Left ventricle myocardium inferior (tissue), 1 donor: ENCODE measurements around the gene DENND1C. TPM values are rescaled to one million over a fixed set of nuclear protein-coding genes. Genes with fewer than 3 reads are reported as not detected.

Experiments
- DNase-seq: peaks from one replicate; pipeline ENCODE4 v3.0.0-alpha.2; 2020
- H3K27ac ChIP-seq: fragments of 200-600 bp; replicated peaks from 2 replicates; pipeline ENCODE4 v1.8.0; 2021
- H3K27me3 ChIP-seq: fragments of 200-600 bp; 2 replicates; pipeline ENCODE4 v1.8.0; 2021; ENCODE audit warnings: low read depth
- H3K36me3 ChIP-seq: fragments of 200-600 bp; 2 replicates; pipeline ENCODE4 v1.8.0; 2021
- H3K4me1 ChIP-seq: fragments of 200-600 bp; 2 replicates; pipeline ENCODE4 v1.8.0; 2021
- H3K4me3 ChIP-seq: fragments of 200-600 bp; 2 replicates; pipeline ENCODE4 v1.8.0; 2021; ENCODE audit warnings: mild to moderate bottlenecking, moderate library complexity
- H3K9me3 ChIP-seq: fragments of 200-600 bp; replicated peaks from 2 replicates; pipeline ENCODE4 v1.8.0; 2021
- CTCF ChIP-seq: fragments of 200-600 bp; IDR thresholded peaks from 2 replicates; pipeline ENCODE4 v1.8.0; 2021; ENCODE audit warnings: antibody characterized with exemption, mild to moderate bottlenecking, borderline replicate concordance
- intact Hi-C: fragments of 100-400 bp; cut with micrococcal nuclease; formaldehyde crosslinking; loops from one replicate; pipeline ENCODE4 v1.11.0; 2022
- total RNA-seq: library from RNA; stranded (reverse); fragmentation: NEBNext Ultra II Directional; extraction: Animal tissue kit (Norgen Biotek cat#: 25700); gene quantifications from one replicate; pipeline ENCODE4 v1.2.1, GENCODE V29; 2021
- donor health status: DM: no; HTN: yes; CAD: no; lungs with severe emphysema.

The DENND1C gene
- total RNA-seq, 1 donor from 2014 or later, result 1.2 TPM

GRCh38 chr19:6466526-6467248 is 14.9 kb downstream of the DENND1C start:
- Histone ChIP-seq H3K4me3 (no peak overlapping the region), H3K27ac (no peak overlapping the region), H3K4me1 (peaks cover 6% of the 10 kb centered on the region), H3K27me3 (peaks cover 74% of the 10 kb centered on the region), H3K36me3 (no peaks in the 10 kb centered on the region), H3K9me3 (no peaks in the 10 kb centered on the region)
- no peak for DNase-seq
- no peak for TF ChIP-seq CTCF
- intact Hi-C loops, result no loop called here

GRCh38 chr19:6465663-6466062 is 15.9 kb downstream of the DENND1C start:
- H3K36me3 ChIP-seq, result no peaks in the 10 kb centered on the region
- H3K9me3 ChIP-seq, result no peaks in the 10 kb centered on the region
- peaks cover 8% of the 10 kb centered on the region for H3K4me1 ChIP-seq
- peaks cover 68% of the 10 kb centered on the region for H3K27me3 ChIP-seq
- DNase-seq, result no peak
- TF ChIP-seq CTCF, result no peak
- H3K4me3 ChIP-seq, result no peak overlapping the region
- intact Hi-C loops, result no loop called here
- no peak overlapping the region for H3K27ac ChIP-seq

- no peaks in the 10 kb centered on the region for H3K9me3 ChIP-seq
- peaks cover 12% of the 10 kb centered on the region for H3K4me1 ChIP-seq
- intact Hi-C loops, result no loop called here
- DNase-seq, result no peak
- H3K27ac ChIP-seq, result no peak overlapping the region
- no peak for TF ChIP-seq CTCF
- no peaks in the 10 kb centered on the region for H3K36me3 ChIP-seq
- no peak overlapping the region for H3K4me3 ChIP-seq
- H3K27me3 ChIP-seq, result peaks cover 68% of the 10 kb centered on the region
Observed at GRCh38 chr19:6465006-6465405, 16.6 kb downstream of the DENND1C start.

- DNase-seq, result no peak
- Histone ChIP-seq H3K4me1 (peaks cover 19% of the 10 kb centered on the region), H3K4me3 (no peak within 1 kb of the TSS)
Observed at GRCh38 chr19:6464070-6464873, 17.3 kb downstream of the DENND1C start, which contains the start of gene CRB3. TSS of gene CRB3 (plus strand) at chr19:6464271. CDS start at chr19:6464702, 431 bp downstream.

More at GRCh38 chr19:6464070-6464873, 17.3 kb downstream of the DENND1C start, which contains the start of gene CRB3:
- Histone ChIP-seq H3K36me3 (no peaks in the 10 kb centered on the region), H3K27ac (no peak within 1 kb of the TSS), H3K9me3 (no peaks in the 10 kb centered on the region), H3K27me3 (peaks cover 68% of the 10 kb centered on the region)
- intact Hi-C loops, result no loop called here
- TF ChIP-seq CTCF, result no peak
